COLO668 (cell line): Measurements from ENCODE around the gene DSCAML1.

Experiments
- DNase-seq: peaks from one replicate; lab custom pipeline; 2025; ENCODE audit not compliant: unreplicated experiment; lab: John Stamatoyannopoulos, UW

The DSCAML1 gene

DNA sequence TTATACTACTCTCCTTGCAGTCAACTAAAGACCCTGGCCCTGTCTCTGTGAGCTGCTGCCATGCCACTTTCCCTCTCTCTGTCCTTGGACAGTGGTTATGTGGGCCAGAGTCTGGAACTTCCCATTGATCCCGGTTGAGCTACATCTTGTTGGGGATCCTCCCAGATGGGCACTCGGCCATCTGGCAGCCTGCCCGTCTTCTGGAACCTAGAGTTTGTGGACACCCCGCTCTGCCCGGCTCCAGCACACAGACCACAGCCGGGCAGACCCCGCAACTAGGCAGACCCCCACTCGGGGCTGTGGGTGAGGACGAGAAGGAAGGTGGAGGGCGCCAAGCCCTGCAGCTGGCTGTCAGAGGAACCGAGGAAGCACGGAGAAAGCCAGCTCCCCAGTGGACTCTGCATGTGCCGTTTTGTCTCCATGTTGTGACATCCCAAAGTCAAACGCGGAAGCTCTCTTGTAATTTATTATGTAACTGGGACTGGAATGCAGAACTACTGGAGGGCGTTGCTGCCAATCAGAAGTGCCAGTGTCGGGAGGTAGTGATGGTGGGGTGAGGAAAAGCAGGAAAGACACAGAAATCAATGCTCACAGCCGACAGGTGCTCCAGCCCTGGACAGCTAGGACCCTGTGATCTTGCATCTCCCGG lies 261.7 kb downstream of the DSCAML1 start:
- peak; percentile 19 for DNase-seq

DNA sequence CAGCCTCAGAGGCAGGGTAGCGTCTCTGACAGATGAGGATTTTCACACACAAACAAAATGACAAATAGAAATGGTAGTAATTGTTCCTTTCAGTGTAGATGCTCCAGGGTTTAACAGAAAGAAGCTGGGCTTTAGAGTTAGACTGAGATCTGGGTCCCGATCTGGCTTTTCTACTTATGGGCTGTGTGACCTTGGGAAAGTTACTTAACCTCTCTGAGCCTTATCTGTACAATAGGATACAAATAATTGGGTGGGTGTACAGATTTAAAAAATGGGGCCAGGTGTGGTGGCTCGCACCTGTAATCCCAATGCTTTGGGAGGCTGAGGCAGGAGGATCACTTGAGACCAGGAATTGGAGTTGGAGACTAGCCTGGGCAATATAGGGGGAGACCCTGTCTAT lies 264.4 kb downstream of the DSCAML1 start:
- DNase-seq = no peak

DNA sequence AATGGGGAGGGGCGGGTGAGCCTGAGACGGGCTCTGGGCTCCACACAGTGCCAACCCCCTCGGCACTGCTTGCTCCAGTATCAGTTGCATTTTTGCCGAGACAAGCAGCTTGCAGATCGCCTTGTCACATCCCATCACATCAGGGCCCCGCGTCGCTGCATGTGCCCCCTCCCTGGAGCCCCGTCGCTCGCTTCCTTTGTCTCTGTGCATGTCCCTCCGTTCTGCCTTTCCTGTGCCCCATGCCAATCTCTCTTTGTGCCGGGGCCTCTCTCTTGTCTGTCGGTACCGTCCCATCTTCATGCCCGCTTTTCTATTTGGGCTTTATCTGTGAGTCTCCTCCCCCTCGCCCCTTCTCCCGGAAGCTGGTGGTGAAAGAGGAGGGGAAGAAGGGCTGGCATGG lies 267.2 kb downstream of the DSCAML1 start:
- DNase-seq = no peak

DNA sequence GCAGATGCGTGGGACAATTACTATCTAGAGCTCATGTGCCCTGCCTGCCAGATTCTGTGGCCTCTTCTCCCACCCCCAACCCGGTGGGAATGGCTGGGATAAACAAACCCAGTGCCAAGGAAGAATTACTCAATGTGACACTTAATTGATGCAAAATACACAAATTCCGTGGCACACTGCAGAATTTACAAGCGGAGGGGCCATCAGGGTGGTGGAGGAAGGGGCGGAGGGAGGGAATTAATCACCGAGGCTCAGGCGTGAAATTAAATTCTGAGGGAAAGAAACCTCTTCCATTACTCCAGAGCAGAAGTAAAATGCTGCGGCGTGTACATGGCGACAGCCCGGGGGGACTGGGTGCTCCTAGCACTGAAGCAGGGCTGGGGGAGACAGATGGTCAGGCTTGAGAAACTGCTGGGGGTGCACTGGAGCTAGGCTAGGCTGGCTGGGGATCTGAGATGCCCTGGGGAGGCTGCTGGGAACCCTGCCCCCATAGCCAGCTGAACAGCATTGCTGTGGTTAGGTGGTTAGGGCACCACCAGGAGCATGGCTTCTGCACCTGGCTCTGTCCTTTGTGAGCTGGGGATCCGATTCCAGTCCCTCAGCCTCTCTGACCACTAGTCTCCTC lies 268.8 kb downstream of the DSCAML1 start:
- peak; percentile 71 for DNase-seq

DNA sequence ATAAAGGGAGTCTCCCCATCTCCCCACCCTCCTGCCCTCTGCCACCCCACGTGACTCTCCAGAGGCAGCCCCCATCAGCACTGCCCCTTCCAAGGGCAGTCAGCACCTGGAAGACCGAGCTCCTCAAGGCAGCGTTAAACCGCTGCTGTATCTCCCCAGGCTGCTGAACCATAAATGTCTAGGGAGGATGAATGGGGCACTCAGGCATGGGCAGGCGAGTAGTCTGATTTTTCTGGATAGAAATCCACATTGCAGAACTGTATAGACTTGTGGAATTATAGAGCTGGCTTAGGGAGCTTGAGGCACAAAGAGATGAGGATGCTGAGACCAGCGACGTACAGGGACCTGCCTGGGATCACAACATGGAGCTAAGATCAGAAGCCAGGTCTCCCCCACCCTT lies 269.7 kb downstream of the DSCAML1 start:
- no peak for DNase-seq

DNA sequence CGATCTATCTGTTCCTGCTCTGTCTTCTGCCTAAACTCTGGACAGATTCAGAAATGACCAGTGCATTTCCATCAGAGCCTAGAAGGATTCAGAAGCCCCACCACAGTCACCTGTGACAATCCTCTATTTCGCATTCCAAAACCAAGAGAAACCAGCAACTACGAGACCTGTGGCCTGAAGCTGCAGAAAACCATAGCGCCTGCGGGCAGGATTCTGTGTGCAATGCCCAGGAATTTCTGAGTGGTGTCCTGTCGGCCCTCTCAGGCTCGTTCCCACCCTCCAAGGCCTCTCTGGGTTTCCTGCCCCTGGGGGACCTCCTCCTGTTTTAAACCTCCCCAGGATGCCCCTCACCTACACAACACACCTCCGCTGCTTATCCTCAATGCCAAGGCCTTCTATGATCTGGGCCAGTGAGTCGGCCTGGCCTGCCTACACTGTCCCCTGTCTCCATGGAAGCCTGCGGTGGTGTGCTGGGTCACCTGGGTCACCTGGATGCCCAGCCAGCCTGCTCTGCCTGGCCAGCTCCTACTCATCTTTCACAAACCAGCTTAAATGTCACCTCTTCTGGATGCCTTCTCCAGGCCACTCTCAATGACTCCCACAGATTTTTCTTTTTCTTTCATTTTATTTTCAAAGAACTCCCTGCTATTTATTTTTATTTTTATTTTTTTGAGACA lies 271.0 kb downstream of the DSCAML1 start:
- no peak for DNase-seq

DNA sequence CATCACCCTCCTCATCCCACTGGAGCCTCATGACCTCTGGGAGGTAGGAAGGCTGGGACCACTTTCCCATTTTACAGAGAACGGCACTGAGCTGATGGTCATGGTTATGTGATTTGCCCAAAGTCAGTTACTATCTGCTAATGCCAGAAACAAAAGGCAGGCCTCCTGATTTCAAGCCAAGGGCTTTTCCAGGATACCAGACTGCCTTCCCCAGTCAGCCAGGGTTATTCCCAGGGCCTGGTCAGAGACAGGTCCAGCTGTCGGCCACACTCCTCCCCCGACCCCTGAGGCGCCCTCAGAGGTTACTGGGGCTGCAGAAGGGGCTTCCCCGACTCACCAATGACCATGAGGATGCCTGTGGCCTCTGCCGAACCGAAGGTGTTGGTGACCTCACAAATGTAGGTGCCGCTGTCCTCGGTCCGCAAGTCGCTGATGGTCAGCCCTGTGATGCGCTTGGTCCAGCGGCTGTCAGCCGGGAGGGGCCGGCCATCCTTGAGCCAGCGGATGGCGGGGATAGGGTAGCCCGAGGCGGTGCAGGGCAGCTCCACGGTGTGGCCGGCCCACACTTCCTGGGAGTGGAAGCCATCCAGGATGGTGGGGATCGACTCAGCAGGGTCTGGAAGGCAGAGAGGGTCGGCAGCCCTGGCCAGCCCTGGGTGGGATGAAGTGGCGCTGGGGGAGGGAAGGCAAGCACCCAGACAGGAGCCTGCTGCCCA lies 272.4 kb downstream of the DSCAML1 start:
- DNase-seq = no peak

DNA sequence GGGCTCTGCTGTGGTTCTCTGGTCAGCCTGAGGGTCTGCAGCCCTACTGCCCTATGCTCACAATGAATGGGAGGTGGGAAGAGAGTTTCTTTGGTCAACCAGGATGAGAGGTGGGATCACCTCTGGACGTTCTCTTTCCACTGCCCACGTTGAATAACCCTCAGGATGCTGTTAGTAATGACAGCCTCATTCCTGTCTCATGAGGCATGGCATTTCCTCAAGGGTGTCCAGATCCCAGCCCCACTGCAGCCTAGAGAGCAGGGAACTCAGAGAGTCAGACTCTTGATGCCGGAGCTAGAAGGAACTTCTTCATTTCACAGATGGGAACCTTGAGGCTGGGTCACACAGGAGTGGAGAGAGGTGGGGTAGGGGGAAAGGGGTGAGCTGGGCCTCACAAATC lies 273.3 kb downstream of the DSCAML1 start:
- no peak for DNase-seq

DNA sequence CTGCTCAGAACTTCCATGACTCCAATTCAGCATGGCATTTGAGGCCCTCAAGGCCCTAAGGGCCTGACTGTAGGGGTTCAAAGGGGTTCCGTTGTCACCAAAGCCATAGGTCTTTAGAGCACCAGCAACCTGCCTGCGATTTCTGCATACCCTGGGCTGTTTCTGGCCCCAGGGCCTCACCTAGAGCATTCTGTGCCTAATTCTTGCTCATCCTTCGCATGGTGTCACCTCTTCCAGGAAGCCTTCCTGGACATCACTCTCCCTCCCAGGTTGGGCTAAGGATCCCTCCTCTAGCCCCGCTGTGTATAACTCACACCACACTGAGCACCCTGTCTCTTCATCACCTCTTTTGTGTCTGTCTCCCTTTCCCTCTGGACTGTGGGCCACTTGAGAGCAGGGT lies 275.0 kb downstream of the DSCAML1 start:
- no peak for DNase-seq

DNA sequence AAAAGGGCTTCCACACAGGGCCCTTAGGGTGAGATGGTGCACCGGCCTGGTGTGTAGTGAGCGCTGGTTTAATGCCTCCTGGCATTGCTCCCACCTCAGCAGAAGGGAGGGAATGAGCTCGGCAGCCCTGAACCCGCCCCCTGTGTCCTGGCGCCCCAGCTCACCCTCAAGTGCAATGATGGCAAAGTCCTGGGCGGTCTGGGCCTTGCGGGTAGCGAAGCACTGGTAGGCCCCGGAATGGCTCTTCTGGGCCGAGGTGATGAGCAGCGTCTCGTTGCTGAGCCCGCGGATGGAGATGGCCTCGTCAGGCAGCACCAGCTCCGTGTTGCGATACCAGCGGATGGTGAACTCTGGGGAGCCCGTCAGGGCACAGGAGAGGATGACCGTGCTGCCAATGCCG lies 276.1 kb downstream of the DSCAML1 start:
- no peak for DNase-seq

DNA sequence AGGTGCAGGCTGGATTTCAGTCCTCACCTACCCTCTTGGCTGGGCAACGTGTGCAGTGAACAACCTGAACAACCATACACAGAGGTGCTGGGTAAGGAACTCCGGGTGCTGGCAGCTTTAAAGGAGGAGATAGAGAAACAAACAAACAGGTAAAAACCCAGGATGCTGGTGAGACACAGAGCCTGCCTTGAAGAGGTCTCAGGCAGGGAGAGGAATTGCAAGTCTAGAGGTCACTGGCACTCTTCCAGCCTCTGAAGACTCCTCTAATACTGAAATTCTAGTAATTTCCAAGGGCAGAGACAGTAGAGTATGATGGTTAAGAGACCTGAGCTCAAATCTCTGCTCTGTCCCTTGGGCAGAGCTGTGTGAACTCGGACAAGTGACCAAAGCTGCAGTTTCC lies 276.8 kb downstream of the DSCAML1 start:
- no peak for DNase-seq

DNA sequence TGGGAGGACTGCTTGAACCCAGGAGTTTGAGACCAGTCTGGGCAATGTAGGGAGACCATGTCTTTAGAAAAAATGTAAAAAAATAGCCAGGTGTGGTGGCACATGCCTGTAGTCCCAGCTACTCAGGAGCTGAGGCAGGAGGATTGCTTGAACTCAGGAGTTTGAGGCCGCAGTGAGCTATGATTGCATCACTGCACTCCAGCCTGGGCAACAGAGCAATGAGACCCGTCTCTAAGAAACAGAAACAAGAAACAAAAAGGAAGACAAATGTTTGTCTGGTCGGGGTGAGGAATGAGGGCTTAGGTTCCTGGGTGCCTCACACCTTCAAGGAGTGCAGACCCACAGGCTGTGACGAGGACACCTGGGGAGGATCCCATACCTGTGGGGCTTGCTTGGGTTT lies 277.4 kb downstream of the DSCAML1 start:
- no peak for DNase-seq

DNA sequence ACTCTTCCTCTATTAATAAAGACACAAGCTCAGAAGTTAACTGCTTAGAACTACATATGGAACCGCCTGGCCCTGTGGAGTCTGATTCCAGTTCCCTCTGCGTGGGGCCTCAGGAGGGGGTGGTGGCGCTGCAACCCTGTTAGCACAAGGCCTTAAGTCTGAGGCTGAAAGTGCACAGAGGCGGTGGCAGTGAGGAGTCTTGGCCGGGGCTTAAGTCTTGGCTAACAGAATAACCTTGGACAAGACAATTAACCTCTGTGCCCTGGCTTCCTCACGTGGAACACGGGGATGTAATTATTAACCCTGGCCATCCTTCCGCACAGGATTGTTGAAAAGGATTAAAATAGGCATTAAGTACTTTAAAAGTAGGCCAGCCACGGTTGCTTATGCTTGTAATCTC lies 277.8 kb downstream of the DSCAML1 start:
- no peak for DNase-seq

DNA sequence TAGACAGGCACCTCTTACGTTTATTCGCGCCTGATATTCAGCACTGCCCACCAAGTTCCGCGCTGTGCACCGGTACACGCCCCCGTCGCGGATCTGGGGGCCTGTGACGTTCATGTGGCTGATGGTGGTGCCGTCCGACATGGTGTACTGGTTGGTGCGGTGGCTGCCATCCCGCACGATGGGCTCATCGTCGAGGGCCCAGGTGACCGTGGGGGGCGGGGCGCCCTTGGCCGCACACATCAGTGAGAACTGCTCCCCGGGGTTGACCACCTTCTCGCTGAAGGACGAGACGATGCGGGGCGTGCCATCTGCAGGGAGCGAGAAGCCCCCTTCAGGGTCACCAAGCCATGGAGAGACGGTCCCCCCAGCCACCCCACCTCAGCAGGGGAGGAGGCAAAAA lies 278.6 kb downstream of the DSCAML1 start:
- no peak for DNase-seq

DNA sequence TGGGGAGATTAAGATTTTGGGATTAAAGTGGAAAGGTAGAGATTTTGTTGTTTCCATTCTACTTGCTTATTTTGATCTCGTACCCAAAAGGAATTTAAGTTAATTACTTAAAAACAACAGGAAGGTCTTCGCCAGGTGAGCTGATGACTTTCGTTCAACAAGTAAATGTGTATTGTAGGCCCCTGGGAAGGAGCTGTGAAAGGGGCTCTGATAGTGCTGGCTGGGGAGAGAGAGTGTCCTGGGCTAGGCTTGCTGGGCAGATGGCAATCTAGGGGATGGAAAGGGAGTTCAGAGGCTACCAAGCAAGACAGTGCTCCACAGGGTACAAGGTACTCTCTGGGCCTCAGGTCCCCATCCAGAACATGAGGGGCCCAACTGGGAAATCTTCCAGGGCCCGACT lies 279.9 kb downstream of the DSCAML1 start:
- no peak for DNase-seq

DNA sequence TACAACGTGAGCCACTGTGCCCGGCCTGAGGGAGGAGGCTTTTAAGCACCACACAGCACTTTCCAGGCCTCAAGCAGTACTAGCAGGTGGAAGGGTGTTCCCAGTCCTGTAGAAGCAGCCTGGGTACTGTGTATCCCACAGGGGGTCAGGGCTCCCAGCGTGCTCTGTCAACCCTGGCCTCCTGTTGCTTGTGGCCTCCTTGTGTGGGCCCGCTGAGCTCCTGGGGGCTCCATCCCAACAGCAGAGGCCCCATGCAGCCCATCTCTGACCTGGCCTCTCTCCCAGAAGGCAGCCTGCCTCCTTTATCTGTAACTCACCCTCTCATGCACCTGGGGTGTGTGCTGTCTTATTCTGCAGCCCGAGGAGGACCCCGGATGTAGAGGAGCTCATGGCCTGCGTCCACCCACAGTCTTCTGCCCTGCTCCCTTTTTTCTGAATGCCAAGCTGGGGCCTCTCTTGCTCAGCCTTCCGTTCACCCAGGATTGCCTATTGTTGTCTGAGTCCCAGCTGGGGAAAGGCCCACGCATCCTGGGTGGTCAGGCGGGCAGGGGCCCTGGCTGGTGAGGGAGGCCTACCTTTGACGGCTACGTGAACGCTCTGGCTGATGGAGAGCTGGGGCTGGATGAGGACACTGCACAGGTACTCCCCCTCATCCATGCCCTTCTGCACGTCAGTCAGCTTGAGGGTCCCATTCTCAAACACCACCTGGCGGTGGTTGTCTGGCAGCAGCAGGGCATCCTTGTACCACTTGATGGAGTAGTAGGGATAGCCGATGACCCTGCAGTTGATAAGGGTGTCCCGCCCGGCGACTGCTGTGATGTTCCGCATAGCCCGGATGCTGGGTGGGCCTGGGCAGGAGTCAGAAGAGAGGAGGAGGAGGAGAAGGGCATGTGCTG lies 280.9 kb downstream of the DSCAML1 start:
- no peak for DNase-seq

DNA sequence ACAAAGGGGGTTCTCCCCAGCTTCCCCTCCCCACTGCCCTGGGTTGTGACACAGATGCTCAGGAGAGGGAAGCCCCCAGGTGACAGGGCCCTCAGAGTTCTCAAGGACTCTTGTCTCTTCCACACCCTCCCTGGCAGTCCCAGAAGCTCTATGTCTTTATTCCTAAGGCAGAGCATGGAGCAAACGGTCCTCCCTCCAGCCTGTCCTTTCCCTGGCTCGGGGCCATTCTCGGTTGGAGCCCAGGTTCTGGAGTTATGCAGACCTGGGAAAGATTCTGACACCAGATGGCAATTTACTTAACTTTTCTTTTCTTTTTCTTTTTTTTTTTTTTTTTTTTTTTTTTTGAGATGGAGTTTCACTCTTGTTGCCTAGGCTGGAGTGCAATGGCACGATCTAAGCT lies 282.8 kb downstream of the DSCAML1 start:
- no peak for DNase-seq

DNA sequence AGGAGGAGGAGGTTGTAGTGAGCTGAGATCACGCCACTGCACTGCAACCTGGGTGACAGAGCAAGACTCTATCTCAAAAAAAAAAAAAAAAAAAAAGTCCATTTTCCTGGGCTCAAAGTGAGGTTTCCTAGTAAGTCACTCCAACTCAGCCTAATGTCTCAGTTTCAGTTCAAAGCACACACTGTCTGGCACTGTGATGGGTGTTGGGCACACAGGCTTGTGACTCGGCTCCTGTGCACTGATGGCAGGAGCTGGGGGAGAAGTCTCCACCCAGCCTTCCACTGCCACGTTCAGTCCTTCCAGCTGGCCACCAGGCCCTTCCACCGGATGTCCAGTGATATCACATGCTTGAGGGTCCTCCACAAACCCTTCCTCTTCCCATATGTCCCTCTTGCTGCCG lies 283.4 kb downstream of the DSCAML1 start:
- no peak for DNase-seq

DNA sequence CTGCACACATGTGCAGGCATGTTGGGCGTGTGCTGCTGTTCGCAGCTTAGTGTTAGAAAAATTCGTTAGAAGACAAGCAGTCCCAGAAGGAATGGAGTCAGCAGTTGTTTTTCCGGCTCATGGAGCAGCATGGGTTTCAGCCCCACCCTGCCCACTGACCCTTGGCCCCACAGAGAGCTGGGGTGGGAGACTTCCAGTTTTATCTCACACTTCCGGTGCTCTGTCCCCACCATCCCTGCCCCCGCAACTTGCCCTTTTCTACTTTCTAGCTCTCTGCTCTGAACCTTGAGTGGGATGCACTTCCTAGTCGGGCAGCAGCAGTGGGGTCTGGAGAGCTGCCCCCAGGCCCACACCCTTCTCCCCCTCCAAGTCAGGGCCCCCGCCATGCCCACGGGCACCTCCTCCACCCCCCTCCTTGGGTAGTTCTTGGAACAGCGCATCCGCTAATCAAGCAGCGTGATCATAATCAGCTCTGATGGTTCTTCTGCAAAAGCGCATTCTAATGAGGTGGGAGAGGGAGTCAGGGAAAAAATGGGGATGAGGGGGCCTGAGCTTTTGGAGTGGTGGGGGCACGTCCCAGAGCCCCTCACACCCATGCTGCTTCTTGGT lies 285.0 kb downstream of the DSCAML1 start:
- DNase-seq = no peak

DNA sequence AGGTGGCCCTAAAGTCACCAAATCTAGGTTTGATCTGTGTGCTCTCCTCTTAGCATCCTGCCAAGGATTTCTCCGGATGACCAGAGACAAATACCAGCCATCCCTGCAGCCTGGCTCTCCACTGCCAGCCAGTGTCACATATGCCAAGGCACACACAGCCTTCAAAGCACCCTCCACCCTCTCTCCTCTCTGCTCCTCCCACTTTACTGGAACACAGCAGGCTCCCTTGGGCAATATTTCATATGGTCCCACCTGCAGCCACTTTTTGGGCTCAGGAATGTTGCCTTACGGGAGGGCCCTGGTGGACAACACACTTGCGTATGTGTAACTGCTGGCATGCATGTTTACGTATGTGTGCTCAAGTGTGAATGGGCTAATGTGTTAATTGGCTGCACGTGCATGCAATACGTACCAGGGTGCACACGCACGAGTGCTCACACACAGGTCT lies 285.5 kb downstream of the DSCAML1 start:
- no peak for DNase-seq
